LNCAP (cell line): Measurements from ENCODE around the gene MPRIP.

ENCODE experiments used
- TF ChIP-seq, protein P1 (sequence below): fragments of 450-650 bp; IDR thresholded peaks from 2 replicates; pipeline ENCODE4 v1.5.1; 2017; ENCODE audit warnings: mild to moderate bottlenecking

The MPRIP gene, protein sequence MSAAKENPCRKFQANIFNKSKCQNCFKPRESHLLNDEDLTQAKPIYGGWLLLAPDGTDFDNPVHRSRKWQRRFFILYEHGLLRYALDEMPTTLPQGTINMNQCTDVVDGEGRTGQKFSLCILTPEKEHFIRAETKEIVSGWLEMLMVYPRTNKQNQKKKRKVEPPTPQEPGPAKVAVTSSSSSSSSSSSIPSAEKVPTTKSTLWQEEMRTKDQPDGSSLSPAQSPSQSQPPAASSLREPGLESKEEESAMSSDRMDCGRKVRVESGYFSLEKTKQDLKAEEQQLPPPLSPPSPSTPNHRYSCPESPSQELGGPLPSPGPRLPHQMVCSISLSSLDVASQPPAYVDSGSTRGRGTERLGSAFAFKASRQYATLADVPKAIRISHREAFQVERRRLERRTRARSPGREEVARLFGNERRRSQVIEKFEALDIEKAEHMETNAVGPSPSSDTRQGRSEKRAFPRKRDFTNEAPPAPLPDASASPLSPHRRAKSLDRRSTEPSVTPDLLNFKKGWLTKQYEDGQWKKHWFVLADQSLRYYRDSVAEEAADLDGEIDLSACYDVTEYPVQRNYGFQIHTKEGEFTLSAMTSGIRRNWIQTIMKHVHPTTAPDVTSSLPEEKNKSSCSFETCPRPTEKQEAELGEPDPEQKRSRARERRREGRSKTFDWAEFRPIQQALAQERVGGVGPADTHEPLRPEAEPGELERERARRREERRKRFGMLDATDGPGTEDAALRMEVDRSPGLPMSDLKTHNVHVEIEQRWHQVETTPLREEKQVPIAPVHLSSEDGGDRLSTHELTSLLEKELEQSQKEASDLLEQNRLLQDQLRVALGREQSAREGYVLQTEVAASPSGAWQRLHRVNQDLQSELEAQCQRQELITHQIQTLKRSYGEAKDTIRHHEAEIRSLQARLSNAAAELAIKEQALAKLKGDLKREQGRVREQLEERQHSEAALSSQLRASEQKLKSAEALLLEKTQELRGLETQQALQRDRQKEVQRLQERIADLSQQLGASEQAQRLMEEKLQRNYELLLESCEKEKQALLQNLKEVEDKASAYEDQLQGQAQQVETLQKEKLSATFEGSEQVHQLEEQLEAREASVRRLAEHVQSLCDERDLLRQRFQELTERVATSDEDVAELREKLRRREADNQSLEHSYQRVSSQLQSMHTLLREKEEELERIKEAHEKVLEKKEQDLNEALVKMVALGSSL (N-terminal part only)

GRCh38 chr17:17042384-17042736, at the start of gene MPRIP:
Gene MPRIP (plus strand): TSS chr17:17042457. CDS start chr17:17042849, 392 bp downstream.
- TF ChIP-seq, protein P1, sequence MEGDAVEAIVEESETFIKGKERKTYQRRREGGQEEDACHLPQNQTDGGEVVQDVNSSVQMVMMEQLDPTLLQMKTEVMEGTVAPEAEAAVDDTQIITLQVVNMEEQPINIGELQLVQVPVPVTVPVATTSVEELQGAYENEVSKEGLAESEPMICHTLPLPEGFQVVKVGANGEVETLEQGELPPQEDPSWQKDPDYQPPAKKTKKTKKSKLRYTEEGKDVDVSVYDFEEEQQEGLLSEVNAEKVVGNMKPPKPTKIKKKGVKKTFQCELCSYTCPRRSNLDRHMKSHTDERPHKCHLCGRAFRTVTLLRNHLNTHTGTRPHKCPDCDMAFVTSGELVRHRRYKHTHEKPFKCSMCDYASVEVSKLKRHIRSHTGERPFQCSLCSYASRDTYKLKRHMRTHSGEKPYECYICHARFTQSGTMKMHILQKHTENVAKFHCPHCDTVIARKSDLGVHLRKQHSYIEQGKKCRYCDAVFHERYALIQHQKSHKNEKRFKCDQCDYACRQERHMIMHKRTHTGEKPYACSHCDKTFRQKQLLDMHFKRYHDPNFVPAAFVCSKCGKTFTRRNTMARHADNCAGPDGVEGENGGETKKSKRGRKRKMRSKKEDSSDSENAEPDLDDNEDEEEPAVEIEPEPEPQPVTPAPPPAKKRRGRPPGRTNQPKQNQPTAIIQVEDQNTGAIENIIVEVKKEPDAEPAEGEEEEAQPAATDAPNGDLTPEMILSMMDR: no peak

DNA sequence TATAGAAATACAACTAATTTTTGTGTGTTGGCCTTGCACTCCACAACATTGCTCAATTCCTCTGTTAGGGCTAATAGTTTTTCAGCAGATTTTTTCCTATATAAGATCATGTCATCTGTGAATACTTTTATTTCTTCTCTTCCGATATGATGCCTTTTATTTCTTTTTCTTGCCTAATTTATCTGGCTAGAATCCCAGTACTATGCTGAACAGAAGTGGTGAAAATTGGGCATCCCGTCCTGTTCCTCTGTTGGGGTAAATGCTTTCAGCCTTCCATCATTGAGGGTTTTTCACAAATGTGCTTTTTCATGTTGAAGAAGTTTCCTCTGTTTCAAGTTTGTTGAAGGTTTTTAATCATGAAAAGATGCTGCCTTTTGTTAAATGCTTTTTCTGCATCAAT, 47.6 kb upstream of the MPRIP start:
- TF ChIP-seq, protein P1: no peak

GRCh38 chr17:16995930-16996329, 46.3 kb upstream of the MPRIP start:
- TF ChIP-seq, protein P1: no peak

DNA sequence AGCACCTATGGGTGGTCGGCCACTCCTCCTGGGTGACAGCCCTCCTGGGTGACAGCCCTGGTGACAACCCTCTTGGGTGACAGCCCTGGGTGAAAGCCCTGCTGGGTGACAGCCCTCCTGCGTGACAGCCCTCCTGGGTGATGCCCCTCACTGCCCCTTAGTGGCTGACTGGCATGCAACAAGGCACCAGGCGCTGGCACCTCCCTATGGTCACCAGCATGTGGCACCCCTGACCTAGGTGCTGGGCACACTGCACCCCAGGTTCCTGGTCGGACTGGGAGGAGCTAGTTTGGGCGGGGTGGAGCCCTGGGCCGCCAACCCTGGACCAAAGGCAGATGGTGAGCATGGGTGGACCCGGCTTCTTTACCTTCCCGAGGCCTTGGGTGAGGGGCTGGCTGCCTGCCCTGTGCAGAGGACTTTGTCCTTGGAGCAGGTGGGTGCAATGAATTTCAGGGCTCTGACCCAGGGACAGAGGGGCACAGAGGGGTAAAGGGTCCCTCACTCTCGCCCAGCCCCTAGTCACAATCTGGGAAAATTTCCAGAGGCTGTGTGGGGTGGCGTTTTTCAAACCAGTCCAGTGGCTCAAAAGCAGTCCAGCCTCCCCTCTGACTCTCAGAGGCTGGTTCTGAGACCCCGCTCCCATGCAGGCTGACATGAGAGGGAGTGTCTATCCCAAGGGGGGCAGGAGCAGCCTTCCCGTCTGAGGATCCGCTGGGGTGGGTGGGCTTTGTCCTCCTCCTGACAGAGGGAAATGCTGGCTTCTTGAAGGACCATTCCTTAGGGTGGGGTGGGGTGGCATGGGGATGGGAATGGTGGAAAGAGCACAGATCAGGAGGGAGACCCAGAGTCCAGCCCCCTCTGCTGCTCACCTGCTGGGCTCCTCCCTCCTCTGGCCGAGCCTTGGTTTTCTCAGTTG, 44.5 kb upstream of the MPRIP start:
- TF ChIP-seq, protein P1: no peak

DNA sequence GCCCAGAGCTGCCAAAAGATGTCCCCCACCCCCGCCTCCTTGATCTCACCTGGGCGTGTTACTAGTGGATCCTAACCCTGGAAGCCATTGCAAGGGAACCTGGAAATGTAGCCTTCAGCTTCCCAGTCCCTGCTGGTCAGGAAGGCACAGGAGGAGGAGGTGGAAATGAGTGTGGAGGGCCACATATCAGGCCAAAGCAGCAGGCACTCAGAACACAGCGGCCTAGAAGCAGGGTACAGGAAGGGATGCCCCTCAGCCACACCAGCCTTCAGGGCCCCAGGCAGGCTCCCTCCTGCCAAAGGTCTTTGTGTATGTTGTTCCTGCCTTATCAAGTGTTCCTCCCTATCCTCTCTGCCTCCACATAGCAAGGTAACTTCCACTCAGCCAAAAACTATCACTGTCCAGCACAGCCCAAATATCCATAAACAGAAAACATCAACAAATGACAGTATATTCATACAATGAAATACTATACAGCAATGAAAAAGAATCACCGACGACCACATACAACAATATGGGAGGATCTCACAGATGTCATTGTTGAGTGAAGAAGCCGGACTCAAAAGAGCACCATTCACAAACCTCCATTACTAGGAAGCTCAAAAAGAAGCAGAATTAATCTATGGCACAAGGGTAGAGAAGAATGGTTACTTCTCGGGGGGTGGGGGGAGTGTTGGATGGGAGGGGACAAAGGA, 42.2 kb upstream of the MPRIP start:
- TF ChIP-seq, protein P1: no peak

DNA sequence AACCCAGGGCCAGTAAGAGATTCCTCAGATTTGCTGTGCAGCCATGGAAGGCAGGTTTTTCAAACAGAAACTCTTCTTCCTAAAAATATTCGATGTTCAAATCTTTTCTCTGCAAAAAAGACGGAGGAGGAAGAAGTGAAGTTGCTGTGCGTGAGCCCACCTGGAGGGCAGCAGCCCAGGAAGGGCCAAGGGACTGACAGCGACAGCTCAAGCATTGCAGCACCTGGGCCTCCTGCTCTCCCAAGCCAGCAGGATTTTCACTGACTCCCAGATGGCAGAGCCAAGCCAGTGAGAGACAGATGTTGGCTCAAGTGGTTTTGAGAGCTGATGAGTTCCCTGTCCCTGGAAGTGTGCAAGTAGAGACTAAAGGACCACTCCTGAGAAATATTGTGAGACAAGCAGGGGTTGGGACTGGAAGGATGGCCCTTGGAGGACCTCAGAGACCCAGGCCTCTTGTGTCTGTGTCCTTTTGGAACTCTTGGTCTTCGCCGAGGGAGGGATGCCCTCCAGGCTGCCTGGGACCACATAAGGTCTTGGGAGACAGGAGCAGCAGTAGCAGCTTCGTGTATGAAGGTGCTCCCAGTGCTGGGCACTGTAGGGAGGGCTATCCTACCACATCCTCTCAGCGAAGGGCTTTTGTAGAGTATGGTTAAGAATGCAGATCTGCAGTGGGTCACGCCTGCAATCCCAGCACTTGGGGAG, 41.0 kb upstream of the MPRIP start:
- TF ChIP-seq, protein P1: no peak
